ENCODE data around the gene SCO2. TPM values are rescaled to one million over a fixed set of nuclear protein-coding genes. Genes with fewer than 3 reads are reported as not detected.
"Not testable (repeated sequence)": the region's sequence is repeated elsewhere in the genome, so short reads cannot be mapped to it uniquely, and the experiment has no call there.

The SCO2 gene
- total RNA-seq, 1 donor from 2014 or later = 2.4 TPM

GRCh38 chr22:50556703-50557102 is 31.3 kb upstream of the SCO2 start:
- DNase-seq (ENCODE audit: low spot score) = no peak
- intact Hi-C loops (cut with DNase I) = no loop called here

GRCh38 chr22:50553310-50553709 is 27.9 kb upstream of the SCO2 start:
- intact Hi-C loops (cut with DNase I) = no loop called here

DNA sequence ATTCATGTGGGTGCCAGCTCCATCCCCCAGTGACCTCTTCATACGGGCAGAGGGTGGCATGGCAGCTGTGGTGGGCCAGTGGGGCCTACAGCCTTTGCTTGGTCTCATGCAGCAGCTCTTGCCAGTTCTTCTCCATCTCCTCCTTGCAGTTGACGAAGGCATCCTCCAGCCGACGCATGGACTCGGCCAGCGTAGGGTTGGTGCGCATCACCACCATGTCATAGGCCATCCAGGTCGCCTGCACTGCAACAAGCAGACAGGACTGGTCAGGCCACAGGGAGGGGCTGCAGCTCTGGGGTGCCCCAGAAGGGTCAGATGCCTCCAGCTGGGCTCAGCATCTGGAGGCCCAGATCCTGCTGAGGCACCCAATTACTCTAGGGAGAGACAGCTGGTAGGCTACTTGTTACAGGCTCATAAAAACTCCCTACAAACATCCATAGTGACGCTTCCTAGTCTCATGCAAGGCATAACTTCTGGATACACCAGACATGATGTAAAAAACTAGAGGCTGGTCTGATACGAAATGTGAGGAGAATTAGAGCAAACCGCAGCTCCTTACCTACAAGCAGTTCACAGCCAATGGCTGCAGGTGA is 25.9 kb upstream of the SCO2 start:
- no peak for DNase-seq (ENCODE audit: low spot score)
- intact Hi-C loops (cut with DNase I) = no loop called here

More at GRCh38 chr22:50553310-50553709, 27.9 kb upstream of the SCO2 start:
- DNase-seq (ENCODE audit: low spot score) = no peak

DNA sequence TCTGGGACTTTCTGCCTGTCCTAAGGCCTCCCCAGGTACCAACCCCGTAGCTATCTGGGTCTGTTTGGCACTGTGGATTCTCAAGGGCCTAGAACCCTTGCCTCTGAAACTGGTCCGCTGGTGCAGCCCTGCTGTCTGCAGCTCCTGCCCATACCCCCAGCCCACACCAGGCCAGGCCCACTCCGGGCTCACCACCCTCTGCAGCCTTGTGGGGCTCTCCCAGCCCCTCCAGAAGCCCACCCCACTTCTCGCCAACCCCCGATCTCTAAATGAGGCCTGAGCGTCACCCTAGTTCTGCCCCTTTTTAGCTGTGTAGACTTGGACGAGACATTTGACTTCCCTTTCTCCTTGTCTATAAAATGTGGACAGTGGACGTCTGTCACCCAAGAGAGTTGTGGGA is 25.0 kb upstream of the SCO2 start:
- DNase-seq (ENCODE audit: low spot score) = no peak

GRCh38 chr22:50548921-50549790 is 23.8 kb upstream of the SCO2 start:
- intact Hi-C loops (cut with DNase I) = no loop called here
- no peak for DNase-seq (ENCODE audit: low spot score)

More for the DNA sequence above, 25.0 kb upstream of the SCO2 start:
- intact Hi-C loops (cut with DNase I) = no loop called here

DNA sequence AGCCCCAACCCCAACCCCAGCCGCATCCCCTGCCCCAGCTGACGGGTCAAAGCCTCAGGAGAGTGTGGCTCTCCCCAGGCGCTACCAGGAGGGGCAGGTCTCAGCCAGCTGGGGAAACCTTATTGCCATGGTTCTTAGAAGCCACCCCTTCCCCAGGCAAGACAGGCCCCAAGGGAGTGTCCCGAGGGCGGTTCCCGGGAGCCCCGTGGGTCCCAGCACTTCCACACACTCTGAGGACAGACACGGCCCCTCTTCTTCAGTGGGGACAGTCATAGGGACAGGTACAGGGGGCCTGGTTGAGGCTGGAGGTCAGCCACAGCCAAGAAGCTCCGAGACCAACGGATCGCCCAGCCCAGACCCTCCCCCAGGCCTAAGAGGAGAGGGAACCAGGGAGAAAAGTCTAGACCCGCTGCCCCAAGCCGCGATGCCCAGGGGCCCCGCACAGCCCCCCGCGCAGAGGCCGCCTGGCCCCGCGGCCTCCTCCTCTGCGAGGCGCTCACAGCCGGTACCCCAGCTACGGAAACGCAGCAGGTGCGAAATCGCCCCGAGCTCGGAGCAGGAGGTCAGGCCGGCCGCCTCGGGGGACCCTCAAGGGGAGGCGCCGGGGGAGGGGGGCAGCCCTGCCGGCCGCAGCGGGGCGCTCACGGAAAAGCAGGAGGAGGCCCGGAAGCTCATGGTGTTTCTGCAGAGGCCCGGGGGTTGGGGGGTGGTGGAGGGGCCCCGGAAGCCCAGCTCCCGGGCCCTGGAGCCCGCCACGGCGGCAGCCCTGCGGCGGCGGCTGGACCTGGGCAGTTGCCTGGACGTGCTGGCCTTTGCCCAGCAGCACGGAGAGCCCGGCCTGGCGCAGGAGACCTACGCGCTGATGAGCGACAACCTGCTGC is 22.9 kb upstream of the SCO2 start:
- intact Hi-C loops (cut with DNase I) = no loop called here

GRCh38 chr22:50547263-50547985 is 22.0 kb upstream of the SCO2 start:
- DNase-seq (ENCODE audit: low spot score) = no peak

More for the DNA sequence above, 22.9 kb upstream of the SCO2 start:
- DNase-seq (ENCODE audit: low spot score) = no peak

GRCh38 chr22:50546326-50547262 is 21.2 kb upstream of the SCO2 start:
- intact Hi-C loops (cut with DNase I) = no loop called here
- no peak for DNase-seq (ENCODE audit: low spot score)

More at GRCh38 chr22:50547263-50547985, 22.0 kb upstream of the SCO2 start:
- intact Hi-C loops (cut with DNase I) = no loop called here

DNA sequence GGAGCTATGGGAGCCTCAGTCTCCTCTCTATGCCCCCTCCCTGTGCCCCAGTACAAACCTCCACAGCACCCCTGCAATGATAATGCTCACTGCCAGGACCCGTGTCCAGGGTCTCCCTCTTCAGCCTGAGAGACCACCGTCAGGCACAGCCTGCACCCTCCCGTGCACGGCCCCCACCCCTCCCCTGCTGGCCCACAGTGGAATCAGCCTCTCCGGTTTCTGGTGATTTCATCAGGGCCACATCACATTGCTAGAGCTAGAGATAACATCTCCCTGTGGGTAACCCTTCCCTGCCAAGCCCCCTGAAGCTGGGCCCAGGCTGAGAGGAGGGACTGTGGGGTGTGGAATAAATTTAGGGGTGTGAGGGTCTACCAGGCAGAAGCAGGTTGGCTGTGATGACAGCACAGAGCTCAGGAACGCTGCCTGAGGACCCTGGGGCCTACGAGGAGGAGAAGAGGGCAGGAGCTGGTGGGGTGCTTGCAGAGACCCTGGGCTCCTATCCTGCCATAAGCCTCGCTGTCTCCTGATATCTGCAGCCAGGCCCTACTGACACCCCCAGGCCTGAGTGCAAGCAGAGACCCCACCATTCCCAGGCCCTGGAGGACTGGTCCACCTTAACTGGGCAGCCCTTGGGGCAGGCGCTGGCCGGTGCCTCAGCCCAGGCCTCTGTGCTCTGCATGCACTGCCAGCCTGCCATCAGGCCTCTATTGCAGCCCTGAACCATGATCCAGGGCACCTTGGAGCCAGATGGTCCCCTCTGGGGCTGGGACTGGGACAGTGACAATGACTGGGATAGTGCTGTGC is 20.3 kb upstream of the SCO2 start, which contains the start of gene KLHDC7B:
KLHDC7B (plus strand) TSS at position 378 of the 804 bp plus-strand sequence; CDS start at position 723, 345 bp downstream.
- DNase-seq (ENCODE audit: low spot score) = no peak
- intact Hi-C loops (cut with DNase I) = no loop called here

DNA sequence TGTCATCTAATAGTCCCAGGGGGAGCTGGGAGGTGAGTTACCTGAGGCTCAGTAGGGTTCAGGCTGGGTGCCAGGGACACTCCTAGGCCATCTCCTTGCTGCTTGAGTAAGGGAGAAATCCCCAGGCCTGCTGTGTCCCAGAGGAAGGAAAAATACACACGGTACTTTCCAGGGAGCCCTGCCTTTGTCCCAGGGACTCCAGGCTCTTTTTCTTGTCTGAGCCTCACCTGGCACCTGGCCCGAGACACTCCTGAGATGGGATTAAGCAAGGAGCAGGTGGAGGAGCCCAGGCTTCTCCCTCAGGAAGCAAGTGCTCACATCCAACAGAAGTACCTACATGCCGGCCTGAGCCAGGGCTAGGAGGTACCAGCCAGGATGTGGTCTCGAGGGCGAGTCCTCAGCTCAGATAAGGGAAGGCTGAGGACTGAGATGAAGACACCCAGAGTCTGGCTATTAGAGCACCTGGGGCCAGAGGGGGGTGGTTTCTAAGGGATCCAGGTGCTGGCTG is 19.4 kb upstream of the SCO2 start:
- intact Hi-C loops (cut with DNase I) = no loop called here
- DNase-seq (ENCODE audit: low spot score) = no peak

GRCh38 chr22:50544078-50544745 is 18.8 kb upstream of the SCO2 start:
- peak; percentile 94 for DNase-seq (ENCODE audit: low spot score)
- intact Hi-C loops (cut with DNase I) = no loop called here

GRCh38 chr22:50542416-50542927 is 17.1 kb upstream of the SCO2 start:
- intact Hi-C loops (cut with DNase I) = no loop called here
- DNase-seq (ENCODE audit: low spot score) = peak; percentile 88

DNA sequence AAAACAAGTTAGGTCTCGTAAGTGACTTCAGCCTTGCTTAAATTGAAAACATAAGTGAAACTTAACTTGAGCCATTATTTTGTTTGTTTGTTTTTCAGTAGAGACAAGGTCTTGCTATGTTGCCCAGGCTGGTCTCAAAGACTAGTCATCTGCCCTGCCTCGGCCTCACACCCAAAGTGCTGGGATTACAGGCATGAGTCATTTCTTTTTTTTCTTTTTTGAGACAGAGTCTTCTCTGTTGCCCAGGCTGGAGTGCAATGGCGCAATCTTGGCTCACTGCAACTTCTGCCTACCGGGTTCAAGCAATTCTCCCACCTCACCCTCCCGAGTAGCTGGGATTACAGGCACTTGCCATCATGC is 16.2 kb upstream of the SCO2 start:
- DNase-seq (ENCODE audit: low spot score) = peak; percentile 86
- intact Hi-C loops (cut with DNase I) = not testable (repeated sequence)

DNA sequence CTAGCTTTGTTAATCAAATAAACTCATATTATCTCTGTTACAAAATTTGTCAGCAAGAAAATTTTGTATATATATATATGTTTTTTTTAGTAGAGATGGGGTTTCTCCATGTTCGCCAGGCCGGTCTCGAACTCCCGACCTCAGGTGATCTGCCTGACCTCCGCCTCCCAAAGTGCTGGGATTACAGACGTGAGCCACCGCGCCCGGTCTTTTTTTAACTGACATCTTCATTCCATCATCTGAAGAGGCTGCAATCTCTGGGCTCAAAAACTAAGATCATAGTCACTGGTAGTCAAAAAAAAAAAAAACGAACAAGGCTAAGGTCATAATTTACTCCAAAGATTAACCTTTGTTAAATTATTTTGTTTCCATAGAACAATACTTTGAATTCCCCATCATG is 15.0 kb upstream of the SCO2 start:
- intact Hi-C loops (cut with DNase I) = no loop called here
- no peak for DNase-seq (ENCODE audit: low spot score)

DNA sequence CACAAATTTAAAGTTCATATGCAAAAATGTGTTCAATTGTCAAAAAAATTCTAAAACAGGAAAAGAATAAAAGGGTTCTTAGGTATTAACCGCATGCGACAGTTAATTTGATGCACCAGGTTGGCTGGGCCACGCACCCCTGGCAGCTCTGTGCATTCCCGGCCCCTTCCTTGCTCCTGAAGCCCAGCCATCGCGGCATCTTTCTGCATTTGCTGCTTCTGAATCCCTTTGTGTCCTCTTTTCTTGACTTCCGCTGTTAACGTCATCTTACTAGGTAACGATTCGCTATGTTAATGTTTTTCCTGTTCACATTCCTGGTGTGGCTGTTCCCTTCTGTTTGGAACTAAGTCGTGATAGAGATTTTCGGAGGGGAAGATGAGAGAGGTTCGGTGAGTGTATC is 12.4 kb upstream of the SCO2 start:
- no peak for DNase-seq (ENCODE audit: low spot score)
- intact Hi-C loops (cut with DNase I) = no loop called here

- DNase-seq (ENCODE audit: low spot score) = no peak
- intact Hi-C loops (cut with DNase I) = no loop called here
These were observed 10.8 kb upstream of the SCO2 start for GRCh38 chr22:50536226-50536625.

DNA sequence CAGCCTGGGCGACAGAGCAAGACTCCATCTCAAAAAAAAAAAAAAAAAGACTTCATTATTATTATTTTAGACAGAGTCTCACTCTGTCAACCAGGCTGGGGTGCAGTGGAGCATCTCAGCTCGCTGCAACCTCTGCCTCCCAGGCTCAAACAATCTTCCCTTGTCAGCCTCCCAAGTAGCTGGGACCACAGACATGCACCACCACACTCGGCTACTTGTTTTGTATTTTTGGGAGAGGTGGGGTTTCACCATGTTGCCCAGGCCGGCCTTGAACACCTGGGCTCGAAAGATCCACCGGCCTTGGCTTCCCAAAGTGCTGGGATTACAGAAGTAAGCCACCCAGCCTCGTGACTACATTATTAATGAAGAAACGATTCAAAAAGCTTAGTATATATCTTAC is 9.7 kb upstream of the SCO2 start:
- intact Hi-C loops (cut with DNase I) = no loop called here
- DNase-seq (ENCODE audit: low spot score) = no peak

Measured in cardiac septum (tissue), 1 donor.